K562 (cell line): ENCODE measurements around the gene ISG20. TPM values are rescaled to one million over a fixed set of nuclear protein-coding genes. Genes with fewer than 3 reads are reported as not detected.

Source experiments
- ATAC-seq: fragments of 200-7000 bp; cut with Tn5 transposase; 3 replicates; pipeline ENCODE4 v1.9.1; 2020; ENCODE audit warnings: moderate library complexity
- BruUV-seq: library from RNA; stranded (reverse); fragments of 400-500 nt; replicated peaks from 2 replicates; lab custom pipeline; 2021; lab: Mats Ljungman, UMichigan
- CTCF ChIA-PET: fragments of 300-600 bp; formaldehyde crosslinking; extraction: SDS; loops from one replicate; lab custom pipeline; 2021; ENCODE audit warnings: low intra/inter-chr PET ratio; lab: Yijun Ruan, JAX
- POLR2A ChIA-PET: fragments of 300-600, 350-650 bp; sonication (Branson Sonifier 250); formaldehyde crosslinking; extraction: SDS; loops from one replicate; lab custom pipeline; 2021; ENCODE audit warnings: antibody characterized with exemption, inconsistent platforms; lab: Yijun Ruan, JAX
- DNase-seq, 4 experiments: peaks; one replicate each; pipeline versions ENCODE4 v3.0.0 to v3.0.0-alpha.2; 2011 to 2018; ENCODE audit warnings: low spot score in 3 of 4, mixed read lengths in 3 of 4; ENCODE audit errors: extremely low read depth in 1 of 4
- FAIRE-seq: peaks from 2 replicates; lab custom pipeline; 2011; peaks lifted over from hg19 to GRCh38; lab: Jason Lieb, UNC
- H2AFZ ChIP-seq: 2 replicates; pipeline ENCODE4 v1.6.0; 2011; ENCODE audit warnings: low read depth, low read length, control low read depth, inconsistent platforms
- H3K27ac ChIP-seq: fragments of 200-600 bp; 3 replicates; pipeline ENCODE4 v1.8.0; 2011; ENCODE audit warnings: low read depth, mild to moderate bottlenecking, control low read depth, inconsistent platforms, low read length, moderate library complexity, mixed read lengths; ENCODE audit errors: extremely low read depth
- H3K27me3 ChIP-seq, 2 experiments: fragments of 300-600 bp in 1 of 2; 2 replicates in 1 of 2; 3 replicates in 1 of 2; pipeline versions ENCODE4 v1.6.0 to v1.8.0; 2011; ENCODE audit warnings: inconsistent platforms in 2 of 2, low read length in 2 of 2, mild to moderate bottlenecking in 1 of 2, mixed read lengths in 1 of 2, moderate library complexity in 1 of 2; ENCODE audit not compliant: control insufficient read depth in 2 of 2, insufficient read depth in 2 of 2
- H3K36me3 ChIP-seq: fragments of 300-600 bp; 3 replicates; pipeline ENCODE4 v1.8.0; 2011; ENCODE audit warnings: mild to moderate bottlenecking, low read length, inconsistent platforms; ENCODE audit not compliant: control insufficient read depth, insufficient read depth
- H3K4me1 ChIP-seq, 2 experiments: fragments of 200-600 bp in 1 of 2; replicated peaks in 1 of 2; 2 replicates in 1 of 2; 3 replicates in 1 of 2; pipeline versions ENCODE4 v1.5.1 to v1.8.0; 2011; ENCODE audit warnings: inconsistent platforms in 2 of 2, low read length in 2 of 2, mild to moderate bottlenecking in 1 of 2, mixed read lengths in 1 of 2, moderate library complexity in 1 of 2; ENCODE audit not compliant: control insufficient read depth in 2 of 2, insufficient read depth in 2 of 2
- H3K4me2 ChIP-seq: 2 replicates; pipeline ENCODE4 v1.6.1; 2011; ENCODE audit warnings: low read length, control low read depth, inconsistent platforms, mixed read lengths; ENCODE audit not compliant: insufficient read depth
- H3K4me3 ChIP-seq: fragments of 200-600 bp; sonication (generic), shearing (Covaris generic); 2 replicates; pipeline ENCODE4 v1.5.1; 2016; ENCODE audit warnings: control low read depth, inconsistent platforms
- H3K79me2 ChIP-seq: fragments of 200-600 bp; 3 replicates; pipeline ENCODE4 v1.8.0; 2011; ENCODE audit warnings: low read length, inconsistent platforms; ENCODE audit not compliant: control insufficient read depth, insufficient read depth
- H3K9ac ChIP-seq, 2 experiments: 2 replicates each; pipeline versions ENCODE4 v1.6.0 to v1.6.1; 2011; ENCODE audit warnings: low read depth in 2 of 2, low read length in 2 of 2, control low read depth in 1 of 2, inconsistent platforms in 1 of 2, mild to moderate bottlenecking in 1 of 2, mixed read lengths in 1 of 2; ENCODE audit not compliant: insufficient read depth in 1 of 2
- H3K9me1 ChIP-seq: one replicate; pipeline ENCODE4 v1.6.0; 2011; ENCODE audit warnings: inconsistent platforms, mild to moderate bottlenecking, low read length, moderate library complexity; ENCODE audit not compliant: control insufficient read depth, insufficient read depth
- H3K9me3 ChIP-seq: replicated peaks from 2 replicates; pipeline ENCODE4 v1.5.1; 2011; ENCODE audit warnings: low read depth, low read length, inconsistent platforms; ENCODE audit not compliant: control insufficient read depth, insufficient read depth
- H4K20me1 ChIP-seq: replicated peaks from 2 replicates; pipeline ENCODE4 v1.6.1; 2011; ENCODE audit warnings: low read length, inconsistent platforms, mixed read lengths; ENCODE audit not compliant: control insufficient read depth, insufficient read depth
- ATF1 ChIP-seq, 2 experiments: fragments of 450-650 bp in 1 of 2; IDR thresholded peaks; 2 replicates each; pipeline ENCODE4 v1.6.1; 2016; ENCODE audit warnings: missing compliant biosample characterization in 1 of 2, missing genetic modification characterization in 1 of 2
- ATF3 ChIP-seq, 2 experiments: fragments of 450-650 bp in 1 of 2; sonication (generic) in 1 of 2; formaldehyde crosslinking in 1 of 2; IDR thresholded peaks in 1 of 2; conservative IDR thresholded peaks in 1 of 2; 2 replicates each; pipeline versions ENCODE4 v1.6.1 to v1.8.1; 2016 to 2023; ENCODE audit warnings: mild to moderate bottlenecking in 2 of 2, moderate library complexity in 2 of 2, inconsistent platforms in 1 of 2, missing genetic modification reagents in 1 of 2
- ATF7 ChIP-seq: fragments of 450-650 bp; IDR thresholded peaks from 2 replicates; pipeline ENCODE4 v1.7.1; 2014; ENCODE audit warnings: mild to moderate bottlenecking, moderate library complexity
- NR3C1 ChIP-seq: sonication (generic); formaldehyde crosslinking; IDR thresholded peaks from 2 replicates; pipeline ENCODE4 v1.8.1; 2022; ENCODE audit warnings: missing genetic modification reagents
- PTBP1 ChIP-seq: fragments of 200-400 bp; formaldehyde crosslinking; IDR thresholded peaks from 2 replicates; pipeline ENCODE4 v1.6.1; 2017; ENCODE audit warnings: low read depth, low read length
- RHOXF2B ChIP-seq: fragments of 250-450 bp; sonication (Bioruptor Pico); conservative IDR thresholded peaks from 2 replicates; pipeline ENCODE4 v1.5.1; 2021
- WGBS: fragments of 100-300 bp; shearing (Covaris generic); methylation state at CpG from one replicate; pipeline ENCODE4 v1.1.6; 2016; ENCODE audit warnings: low coverage, mixed read lengths; ENCODE audit not compliant: insufficient coverage; ENCODE audit errors: missing lambda C conversion rate; 5-methylcytosine and 5-hydroxymethylcytosine counted together
- in situ Hi-C: fragments of 300-500 bp; cut with MboI; formaldehyde crosslinking; loops from 4 replicates; pipeline ENCODE4 v1.15.0; 2018; ENCODE audit warnings: inconsistent platforms, mixed read lengths
- intact Hi-C: fragments of 100-400 bp; cut with micrococcal nuclease; formaldehyde crosslinking; loops from 2 replicates; pipeline ENCODE4 v1.14.2; 2022
- polyA plus RNA-seq, 8 experiments: library from polyadenylated mRNA; depleted of rRNA in 4 of 8; stranded (reverse) in 5 of 8; unstranded in 3 of 8; fragments of >200 nt; fragmentation: Nextera tagmentation in 2 of 8; fragmentation: Illumina TruSeq in 1 of 8; extraction: Ambion mirVana in 2 of 8; extraction: Trizol in 1 of 8; gene quantifications; 2 replicates each; pipeline versions ENCODE4 v1.2.1 to v1.2.3, GENCODE V29; 2011 to 2014; ENCODE audit warnings: inconsistent platforms in 1 of 8, missing spikeins in 1 of 8
- total RNA-seq, 7 experiments: library from RNA; depleted of rRNA in 6 of 7; stranded (reverse); fragments of >200 nt in 6 of 7; fragmentation: Illumina TruSeq in 2 of 7; extraction: Trizol in 2 of 7; gene quantifications; 2 replicates each; pipeline versions ENCODE4 v1.2.1 to v1.2.3, GENCODE V29; 2011 to 2021; ENCODE audit warnings: low replicate concordance in 1 of 7

The ISG20 gene
- total and polyA plus RNA-seq, 9 of the 15 experiments (the other 6 are each of a cell fraction or from before 2014, with no cell fraction given): 0.06 to 2.1 (median 1.00) TPM

- 6% methylated on average over 35 of the region's 46 CpGs for WGBS
- H3K27me3 ChIP-seq: peaks cover 27 to 35% of the 10 kb centered on the region in 2 experiments
- BruUV-seq: no TSS peak
Measured at GRCh38 chr15:88604381-88605188, 34.2 kb upstream of the ISG20 start.

More at GRCh38 chr15:88604381-88605188, 34.2 kb upstream of the ISG20 start:
- in situ Hi-C loops (no loop called here), intact Hi-C loops (loop anchor here (5.0 kb wide), 1 partner anchor 37 kb away; no protein-coding TSS in a partner anchor)
- no peak overlapping the region for H2AFZ ChIP-seq
- H3K4me2 ChIP-seq: no peak overlapping the region
- H3K4me3 ChIP-seq: no peak overlapping the region
- DNase-seq (no peak), FAIRE-seq (no peak), ATAC-seq (no peak)
- peaks cover 6% of the 10 kb centered on the region; the same call in 1 of the 2 replicates for H4K20me1 ChIP-seq
- H3K27ac ChIP-seq: no peak overlapping the region
- no peaks in the 10 kb centered on the region for H3K79me2 ChIP-seq
- H3K9me3 ChIP-seq: no peaks in the 10 kb centered on the region
- POLR2A ChIA-PET: interaction anchor here (1.0 kb wide), 1 partner anchor 10 kb away, joined by 3 read pairs; no protein-coding TSS in a partner anchor
- no peaks in the 10 kb centered on the region for H3K9me1 ChIP-seq
- H3K4me1 ChIP-seq: peaks cover 0 to 19% of the 10 kb centered on the region in 2 experiments; a peak in 2 of 5 replicates
- TF ChIP-seq ATF3 (IDR thresholded peaks at IDR 0.05): peak; percentile 62
- no peak for TF ChIP-seq ATF3 (CRISPR knock-in tag; conservative IDR thresholded peaks at IDR 0.05)
- peak; percentile 48; the same call in 1 of the 2 replicates for TF ChIP-seq ATF7
- no peak for TF ChIP-seq ATF1 (CRISPR knock-in tag; IDR thresholded peaks at IDR 0.05)
- peak; percentile 18; the same call in 1 of the 2 replicates for TF ChIP-seq ATF1 (tag; IDR thresholded peaks at IDR 0.05)
- TF ChIP-seq NR3C1: 0 out of 2 replicates have a peak, but pooled peaks have one; percentile 7
- no peak for TF ChIP-seq RHOXF2B
- TF ChIP-seq PTBP1: no peak
- H3K36me3 ChIP-seq: no peaks in the 10 kb centered on the region
- CTCF ChIA-PET: no interaction called here
- H3K9ac ChIP-seq: no peak overlapping the region
